ENCODE results near the gene CGNL1. TPM values are rescaled to one million over a fixed set of nuclear protein-coding genes. Genes with fewer than 3 reads are reported as not detected.

Gene CGNL1
- total RNA-seq, 1 donor from 2014 or later, result 11.0 TPM

GRCh38 chr15:57328479-57328878 is 47.8 kb upstream of the CGNL1 start:
- Histone ChIP-seq H3K4me3 (ENCODE audit: insufficient read depth, low read depth, low read length) (no peak overlapping the region), H3K27me3 (ENCODE audit: insufficient read depth, low read length) (peaks cover 3% of the 10 kb centered on the region), H3K9ac (ENCODE audit: low read length) (peak overlapping the region; percentile 68), H4K20me1 (ENCODE audit: insufficient read depth, low read length) (no peaks in the 10 kb centered on the region), H3K79me2 (ENCODE audit: insufficient read depth, low read length) (no peaks in the 10 kb centered on the region), H3K36me3 (ENCODE audit: insufficient read depth, low read length) (no peaks in the 10 kb centered on the region), H3K4me2 (ENCODE audit: low read length) (peak overlapping the region; percentile 65), H2AFZ (ENCODE audit: low read depth, low read length) (peak overlapping the region; percentile 22), H3K9me3 (ENCODE audit: insufficient read depth, low read depth, low read length) (no peaks in the 10 kb centered on the region), H3K4me1 (ENCODE audit: insufficient read depth, low read length) (peaks cover 27% of the 10 kb centered on the region), H3K27ac (ENCODE audit: low read depth, low read length) (peak overlapping the region; percentile 85)
- no peak for DNase-seq (ENCODE audit: low read depth)
- no peak overlapping the region for H3K4me3 Mint-ChIP-seq (ENCODE audit: unreplicated experiment)
- H3K36me3 Mint-ChIP-seq (ENCODE audit: low read depth, unreplicated experiment), result no peaks in the 10 kb centered on the region
- FAIRE-seq, result no peak
- no peaks in the 10 kb centered on the region for H3K27me3 Mint-ChIP-seq (ENCODE audit: low read depth, unreplicated experiment)
- no peak for TF ChIP-seq CTCF (IDR thresholded peaks at IDR 0.05; ENCODE audit: insufficient read depth, low read depth, low read length)
- no peak for TF ChIP-seq EZH2 (IDR thresholded peaks at IDR 0.05; ENCODE audit: insufficient read depth, low read length)
- H3K9me3 Mint-ChIP-seq (ENCODE audit: unreplicated experiment), result no peaks in the 10 kb centered on the region
- peak overlapping the region; percentile 66 for H3K27ac Mint-ChIP-seq (ENCODE audit: unreplicated experiment)
- H3K4me1 Mint-ChIP-seq (ENCODE audit: low read depth, unreplicated experiment), result peaks cover 16% of the 10 kb centered on the region

GRCh38 chr15:57328897-57329296 is 47.4 kb upstream of the CGNL1 start:
- no peak overlapping the region for H3K9ac ChIP-seq (ENCODE audit: low read length)
- H3K27me3 ChIP-seq (ENCODE audit: insufficient read depth, low read length), result peaks cover 3% of the 10 kb centered on the region
- no peaks in the 10 kb centered on the region for H4K20me1 ChIP-seq (ENCODE audit: insufficient read depth, low read length)
- H3K4me2 ChIP-seq (ENCODE audit: low read length), result peak overlapping the region; percentile 65
- FAIRE-seq (no peak), DNase-seq (ENCODE audit: low read depth) (no peak)
- H2AFZ ChIP-seq (ENCODE audit: low read depth, low read length), result no peak overlapping the region
- H3K36me3 Mint-ChIP-seq (ENCODE audit: low read depth, unreplicated experiment), result no peaks in the 10 kb centered on the region
- H3K27ac Mint-ChIP-seq (ENCODE audit: unreplicated experiment), result no peak overlapping the region
- TF ChIP-seq EZH2 (IDR thresholded peaks at IDR 0.05; ENCODE audit: insufficient read depth, low read length), result no peak
- no peaks in the 10 kb centered on the region for H3K79me2 ChIP-seq (ENCODE audit: insufficient read depth, low read length)
- peak overlapping the region; percentile 85 for H3K27ac ChIP-seq (ENCODE audit: low read depth, low read length)
- no peak overlapping the region for H3K4me3 Mint-ChIP-seq (ENCODE audit: unreplicated experiment)
- no peaks in the 10 kb centered on the region for H3K27me3 Mint-ChIP-seq (ENCODE audit: low read depth, unreplicated experiment)
- no peaks in the 10 kb centered on the region for H3K9me3 ChIP-seq (ENCODE audit: insufficient read depth, low read depth, low read length)
- no peaks in the 10 kb centered on the region for H3K36me3 ChIP-seq (ENCODE audit: insufficient read depth, low read length)
- H3K4me1 Mint-ChIP-seq (ENCODE audit: low read depth, unreplicated experiment), result peaks cover 18% of the 10 kb centered on the region
- H3K9me3 Mint-ChIP-seq (ENCODE audit: unreplicated experiment), result no peaks in the 10 kb centered on the region
- peaks cover 30% of the 10 kb centered on the region for H3K4me1 ChIP-seq (ENCODE audit: insufficient read depth, low read length)
- no peak overlapping the region for H3K4me3 ChIP-seq (ENCODE audit: insufficient read depth, low read depth, low read length)

- Histone ChIP-seq H3K27me3 (ENCODE audit: insufficient read depth, low read length) (peaks cover 3% of the 10 kb centered on the region), H3K79me2 (ENCODE audit: insufficient read depth, low read length) (no peaks in the 10 kb centered on the region), H3K27ac (ENCODE audit: low read depth, low read length) (no peak overlapping the region), H4K20me1 (ENCODE audit: insufficient read depth, low read length) (no peaks in the 10 kb centered on the region), H3K4me2 (ENCODE audit: low read length) (no peak overlapping the region), H3K9me3 (ENCODE audit: insufficient read depth, low read depth, low read length) (no peaks in the 10 kb centered on the region), H3K9ac (ENCODE audit: low read length) (no peak overlapping the region), H3K4me3 (ENCODE audit: insufficient read depth, low read depth, low read length) (no peak overlapping the region), H2AFZ (ENCODE audit: low read depth, low read length) (no peak overlapping the region), H3K4me1 (ENCODE audit: insufficient read depth, low read length) (peaks cover 39% of the 10 kb centered on the region), H3K36me3 (ENCODE audit: insufficient read depth, low read length) (no peaks in the 10 kb centered on the region)
- Mint-ChIP-seq H3K4me1 (ENCODE audit: low read depth, unreplicated experiment) (peaks cover 20% of the 10 kb centered on the region), H3K27me3 (ENCODE audit: low read depth, unreplicated experiment) (no peaks in the 10 kb centered on the region), H3K4me3 (ENCODE audit: unreplicated experiment) (no peak overlapping the region), H3K9me3 (ENCODE audit: unreplicated experiment) (no peaks in the 10 kb centered on the region), H3K36me3 (ENCODE audit: low read depth, unreplicated experiment) (no peaks in the 10 kb centered on the region), H3K27ac (ENCODE audit: unreplicated experiment) (no peak overlapping the region)
- FAIRE-seq, result no peak
- TF ChIP-seq EZH2 (IDR thresholded peaks at IDR 0.05; ENCODE audit: insufficient read depth, low read length), result no peak
- no peak for TF ChIP-seq CTCF (IDR thresholded peaks at IDR 0.05; ENCODE audit: insufficient read depth, low read depth, low read length)
- no peak for DNase-seq (ENCODE audit: low read depth)
Measured at GRCh38 chr15:57329582-57330367, 46.5 kb upstream of the CGNL1 start.

Measured in astrocyte (in vitro differentiated cells and primary cell).